ENCODE measurements around the gene C1QL3.

C1QL3 gene

DNA sequence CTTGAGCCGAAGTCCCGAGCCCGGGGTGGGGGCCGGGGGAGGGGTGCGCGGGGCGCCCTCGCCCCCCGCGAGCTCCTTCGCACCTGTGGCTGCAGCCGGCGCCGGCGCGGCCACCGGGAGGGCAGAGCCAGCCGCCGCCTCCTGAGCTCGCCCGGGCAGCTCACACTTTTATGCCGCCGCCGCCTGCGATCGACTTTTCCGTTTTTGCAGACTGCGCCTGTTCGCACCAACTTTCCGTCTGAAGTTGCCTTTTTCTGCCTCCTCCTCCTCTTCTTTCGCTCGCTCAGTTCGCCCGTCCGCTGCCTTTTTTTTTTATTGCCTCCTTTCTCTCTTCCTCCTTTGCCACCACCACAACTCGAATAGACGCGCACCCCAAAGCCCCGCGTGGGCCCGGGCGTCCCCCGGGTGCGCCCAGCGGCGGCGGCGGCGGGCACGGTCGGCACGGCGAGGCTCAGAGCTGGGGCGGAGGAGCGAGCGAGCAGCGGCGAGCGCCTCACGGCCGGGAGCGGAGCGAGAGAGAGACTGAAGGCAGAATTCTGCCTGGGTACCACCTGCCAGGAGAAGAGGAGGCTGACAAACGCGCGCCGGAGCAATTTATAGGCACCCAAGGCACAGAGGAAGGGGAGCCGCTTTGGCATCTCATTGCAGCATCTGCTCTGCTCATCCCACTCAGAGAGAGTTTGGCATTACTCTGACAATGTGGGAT is at the start of gene C1QL3:
Gene C1QL3, minus strand, starts transcription at position 569 of the 706 bp plus-strand sequence. CDS start 814 bp downstream, outside the sequence.
- no peak for DNase-seq

DNA sequence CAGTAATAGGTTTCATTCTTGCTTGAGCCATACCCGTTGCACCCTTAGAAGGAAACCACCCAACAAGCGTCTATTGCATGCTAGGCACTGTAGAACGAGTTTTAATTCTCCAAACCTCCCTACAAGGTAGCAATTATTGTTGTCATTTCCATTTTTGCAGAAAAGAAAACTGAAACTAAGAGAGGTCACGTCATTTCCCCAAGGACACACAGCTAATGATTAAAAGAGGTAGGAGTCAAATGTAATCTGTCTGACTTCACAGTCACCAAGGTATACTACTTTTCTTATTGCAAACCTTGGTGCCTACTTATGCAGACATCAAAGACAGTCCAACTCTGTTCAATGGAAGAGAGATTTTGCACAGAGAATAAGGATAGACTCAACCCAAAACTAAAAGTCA is 49.1 kb upstream of the C1QL3 start:
- no peak for DNase-seq

DNA sequence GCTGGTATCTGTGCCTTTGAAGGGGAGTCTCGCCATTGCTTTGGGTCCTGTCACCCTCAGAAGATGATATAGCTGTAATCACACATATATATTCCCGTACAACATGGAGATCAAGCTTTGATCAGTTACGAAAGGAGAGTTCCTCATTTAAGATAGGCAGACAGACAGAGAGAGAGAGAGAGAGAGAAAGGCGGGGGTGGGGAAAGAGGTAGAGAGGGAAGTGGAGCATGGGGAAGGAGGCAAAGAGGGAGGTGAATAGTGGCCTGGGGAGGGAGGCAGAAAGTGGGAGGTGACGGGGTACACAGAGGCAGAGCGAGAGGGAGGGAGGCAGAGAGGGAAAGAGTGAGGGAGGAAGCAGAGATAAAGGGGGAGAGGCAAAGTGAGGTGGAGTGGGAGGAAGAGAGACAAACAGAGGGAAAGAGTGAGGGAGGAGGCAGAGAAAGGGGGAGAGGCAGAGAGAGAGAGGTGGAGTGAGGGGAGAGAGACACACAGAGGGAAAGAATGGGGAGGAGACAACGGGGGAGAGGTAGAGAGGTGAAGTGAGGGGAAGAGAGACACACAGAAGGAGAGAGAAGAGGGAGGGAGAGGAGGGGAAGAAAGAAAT is 44.6 kb upstream of the C1QL3 start:
- DNase-seq, result no peak

DNA sequence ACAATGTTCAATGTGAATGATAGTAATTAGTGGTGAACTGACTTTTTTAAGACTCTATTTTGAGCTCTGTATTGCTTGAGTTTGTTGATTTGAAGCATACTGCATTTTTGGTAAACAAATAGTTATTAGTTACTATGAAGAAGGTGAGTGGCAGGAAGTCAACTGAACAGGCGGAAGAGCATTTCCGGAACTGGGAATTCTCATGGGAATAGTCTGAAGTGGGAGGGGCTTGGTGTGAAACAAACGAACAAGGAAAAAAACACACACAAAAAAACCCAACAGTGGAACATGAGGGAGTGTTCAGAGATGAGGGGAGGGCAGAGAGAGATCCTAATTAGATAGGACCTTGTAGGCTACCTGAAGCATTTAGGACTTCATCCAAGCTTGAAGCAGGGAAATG is 43.9 kb upstream of the C1QL3 start:
- no peak for DNase-seq

DNA sequence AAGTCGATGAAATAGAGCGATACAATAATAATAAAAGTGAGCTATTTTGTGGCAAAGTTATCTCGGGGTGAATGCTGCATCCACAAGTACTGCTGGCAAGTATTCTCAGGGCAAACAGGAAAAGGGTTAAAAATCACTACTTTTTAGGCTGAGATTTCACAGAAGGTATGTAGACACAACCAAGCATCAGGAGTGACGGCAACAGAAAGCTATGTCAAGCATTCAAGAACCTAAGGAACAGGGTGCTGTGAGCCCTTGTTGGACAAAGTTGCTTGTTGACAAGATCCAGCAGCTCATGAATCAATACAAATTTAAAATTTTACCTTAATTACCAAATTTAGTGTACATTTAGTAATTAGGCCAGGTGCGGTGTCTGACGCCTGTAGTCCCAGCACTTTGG is 41.2 kb upstream of the C1QL3 start:
- DNase-seq, result no peak

DNA sequence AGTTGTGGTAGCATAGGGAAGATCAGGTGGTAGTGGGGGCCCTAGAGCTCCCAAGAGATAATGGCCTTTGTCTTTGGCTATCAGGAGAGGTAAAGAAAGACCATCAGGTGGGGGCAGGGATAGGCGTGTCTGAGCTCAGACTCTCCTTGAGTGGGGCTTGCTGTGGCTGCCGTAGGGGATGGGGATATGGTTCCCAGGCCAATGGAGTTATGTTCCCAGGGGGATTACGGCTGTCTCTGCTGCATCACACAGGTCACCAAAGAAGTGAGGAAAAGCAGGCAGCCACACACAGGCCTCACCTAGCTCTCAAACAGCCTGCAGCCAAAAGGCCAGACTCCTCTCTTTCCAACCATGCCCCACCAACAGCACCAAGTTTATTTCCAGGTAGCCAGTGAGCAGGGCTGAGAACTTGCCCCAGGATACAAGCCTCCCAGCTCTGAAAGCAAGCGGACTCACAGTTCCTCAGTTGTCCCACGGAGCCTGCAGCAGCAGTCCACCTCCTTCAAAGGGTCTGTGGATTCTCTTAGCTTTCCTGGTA is 37.6 kb upstream of the C1QL3 start:
- DNase-seq, result no peak

DNA sequence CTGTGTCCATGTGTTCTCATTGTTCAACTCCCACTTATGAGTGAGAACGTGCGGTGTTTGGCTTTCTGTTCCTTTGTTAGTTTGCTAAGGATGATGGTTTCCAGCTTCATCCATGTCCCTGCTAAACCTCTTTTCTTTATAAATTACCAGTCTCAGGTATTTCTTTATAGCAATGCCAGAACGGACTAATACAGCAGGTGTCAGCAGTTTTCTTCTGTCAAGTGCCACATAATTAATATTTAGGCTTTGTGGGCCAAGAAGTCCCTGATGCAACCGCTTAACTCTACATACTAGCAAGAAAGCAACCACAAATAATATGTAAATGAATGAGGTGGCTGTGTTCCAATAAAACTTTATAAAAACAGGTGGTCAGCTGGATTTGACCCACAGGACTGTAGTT is 26.3 kb upstream of the C1QL3 start:
- no peak for DNase-seq

DNA sequence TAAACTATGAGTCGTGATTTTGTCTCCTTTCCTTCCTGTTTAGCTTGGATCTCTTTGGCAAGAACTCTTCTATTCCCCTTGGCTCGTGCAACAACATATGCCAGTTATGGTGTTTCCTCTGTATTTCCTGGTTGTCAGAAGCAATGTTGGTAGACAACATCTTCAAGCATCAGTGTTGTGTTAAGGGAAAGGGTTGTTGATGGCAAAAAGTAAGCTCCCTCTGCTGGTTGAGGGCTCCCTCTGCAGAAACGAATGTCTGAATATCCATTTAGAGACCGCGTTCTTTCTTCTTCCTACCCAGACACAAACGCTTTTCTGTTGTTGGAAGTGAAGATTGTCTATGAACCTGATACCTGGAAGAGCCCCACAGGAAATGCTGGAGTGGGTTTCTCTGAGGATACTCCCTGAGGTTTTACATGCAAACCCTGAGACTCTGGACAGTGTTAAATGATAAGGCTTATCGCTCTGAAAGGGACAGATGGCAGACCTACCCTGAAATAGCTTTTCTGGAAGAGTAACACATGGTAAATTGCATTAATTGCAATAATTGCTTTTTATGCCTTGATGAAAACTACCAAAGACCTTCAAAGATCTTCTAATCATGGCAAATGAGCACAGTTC is 23.5 kb upstream of the C1QL3 start:
- DNase-seq, result no peak

DNA sequence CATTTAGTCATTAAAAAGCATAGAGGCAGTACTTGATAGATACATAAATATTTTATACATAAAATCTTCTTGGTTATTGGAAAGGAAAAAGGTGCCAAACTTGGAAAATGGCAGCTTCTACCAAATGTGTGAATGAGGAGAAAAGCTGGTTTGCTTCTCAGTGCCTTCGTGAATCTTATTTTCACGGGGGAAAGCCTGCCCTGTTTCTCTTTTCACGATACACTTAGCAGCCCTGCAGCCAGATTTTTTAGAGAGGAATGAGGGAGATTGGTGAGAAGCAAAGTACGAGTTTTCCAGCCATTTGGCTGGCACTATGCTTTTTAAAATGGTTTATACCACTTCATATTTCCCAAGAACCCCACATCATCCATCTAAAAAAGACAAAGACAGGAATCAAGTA is 22.9 kb upstream of the C1QL3 start:
- no peak for DNase-seq

DNA sequence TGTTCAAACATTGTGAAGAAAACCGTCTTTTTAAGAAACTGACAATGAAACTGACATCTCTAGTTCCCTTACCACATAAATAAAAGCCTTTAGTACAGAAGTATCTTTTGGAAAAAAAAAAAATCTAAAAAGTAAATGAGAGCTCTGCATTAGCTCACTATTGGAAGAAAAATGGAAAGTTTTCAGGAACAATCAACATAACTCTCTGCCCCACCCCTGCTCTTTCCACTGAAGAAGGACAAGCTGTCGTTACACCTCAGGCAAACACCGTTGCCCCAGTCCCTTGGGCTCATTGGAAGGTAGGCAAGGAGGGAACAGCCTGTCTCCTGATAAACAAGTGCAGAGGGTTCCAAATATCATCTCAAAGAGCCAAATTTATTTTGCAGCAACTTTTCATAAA is 22.4 kb upstream of the C1QL3 start:
- no peak for DNase-seq

DNA sequence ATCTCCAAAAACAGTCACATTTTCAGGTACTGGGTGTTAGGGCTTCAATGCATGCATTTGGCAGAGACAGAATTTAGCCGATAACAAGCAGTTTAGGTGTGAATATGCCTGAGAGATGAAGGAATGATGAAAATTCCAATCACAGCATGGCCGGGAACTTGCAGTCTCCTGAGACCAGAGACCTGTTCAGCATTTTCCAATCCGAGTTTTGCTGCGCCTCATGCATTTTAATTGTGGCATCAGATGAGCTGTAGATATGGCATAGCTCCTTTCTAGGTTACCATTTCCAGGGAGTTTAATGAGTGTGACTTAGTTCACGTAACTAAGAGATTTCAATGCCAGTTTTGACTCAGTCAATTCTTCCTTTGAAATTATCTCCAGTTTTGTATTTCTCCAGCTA is 14.5 kb upstream of the C1QL3 start:
- DNase-seq, result no peak

DNA sequence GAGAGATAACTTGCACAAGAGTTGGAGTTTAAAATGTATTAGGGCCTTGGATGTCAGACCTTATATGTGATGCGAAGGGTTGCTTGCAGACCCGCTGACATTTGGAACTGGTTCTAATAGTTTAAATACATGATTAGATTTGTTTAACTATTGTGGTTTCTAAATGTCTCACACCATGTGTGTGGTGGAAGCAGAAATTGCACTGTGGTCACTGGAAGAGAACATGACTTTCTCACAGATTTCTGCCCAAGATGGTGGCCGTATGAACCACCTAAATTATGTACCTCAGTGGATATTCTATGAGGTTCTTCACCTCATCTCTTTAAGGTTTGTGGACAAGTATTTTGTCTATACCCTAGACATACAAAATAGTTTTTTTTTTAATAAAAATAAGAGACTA is 8.2 kb upstream of the C1QL3 start:
- no peak for DNase-seq

DNA sequence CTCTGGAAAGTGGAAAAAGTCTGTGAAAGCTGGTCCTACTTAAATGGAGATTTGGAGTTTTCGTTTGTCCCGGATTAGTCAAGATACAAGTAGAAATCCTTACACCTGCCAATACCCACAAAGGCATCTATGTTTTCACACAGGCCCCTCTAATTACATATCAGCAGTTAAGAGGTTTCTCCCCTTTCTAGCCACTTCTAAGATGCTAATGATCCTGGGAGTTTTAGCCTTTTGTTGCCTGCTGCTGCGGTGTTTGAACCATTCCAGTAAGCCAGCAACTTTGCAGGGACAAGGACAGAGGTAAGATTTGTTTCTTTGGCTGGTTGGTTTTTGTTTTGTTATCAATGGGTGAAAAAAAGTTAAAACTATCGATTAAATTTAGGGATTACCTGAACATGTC is 5.8 kb upstream of the C1QL3 start:
- DNase-seq, result no peak

DNA sequence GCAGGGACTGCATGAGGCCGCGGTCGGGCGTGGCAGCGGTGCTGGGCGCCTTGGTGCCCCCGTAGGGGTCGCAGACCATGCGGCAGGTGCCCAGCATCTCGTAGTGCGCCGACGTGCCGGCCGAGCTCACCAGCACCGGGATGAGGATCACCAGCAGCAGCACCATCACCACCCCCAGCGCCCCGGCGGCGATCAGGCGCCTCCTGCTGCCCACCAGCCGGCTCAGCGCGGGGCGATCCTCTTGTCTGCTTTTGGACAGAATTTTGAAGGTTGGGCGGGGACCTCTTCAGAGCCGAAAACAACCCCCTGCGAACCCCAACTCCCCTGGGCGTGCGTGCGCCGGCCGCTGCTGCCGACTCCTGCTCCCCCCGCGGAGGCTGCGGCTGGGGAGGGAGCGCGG is 779 bp downstream of the C1QL3 start:
- DNase-seq, result peak in 1 of 2 donors; percentile 3

DNA sequence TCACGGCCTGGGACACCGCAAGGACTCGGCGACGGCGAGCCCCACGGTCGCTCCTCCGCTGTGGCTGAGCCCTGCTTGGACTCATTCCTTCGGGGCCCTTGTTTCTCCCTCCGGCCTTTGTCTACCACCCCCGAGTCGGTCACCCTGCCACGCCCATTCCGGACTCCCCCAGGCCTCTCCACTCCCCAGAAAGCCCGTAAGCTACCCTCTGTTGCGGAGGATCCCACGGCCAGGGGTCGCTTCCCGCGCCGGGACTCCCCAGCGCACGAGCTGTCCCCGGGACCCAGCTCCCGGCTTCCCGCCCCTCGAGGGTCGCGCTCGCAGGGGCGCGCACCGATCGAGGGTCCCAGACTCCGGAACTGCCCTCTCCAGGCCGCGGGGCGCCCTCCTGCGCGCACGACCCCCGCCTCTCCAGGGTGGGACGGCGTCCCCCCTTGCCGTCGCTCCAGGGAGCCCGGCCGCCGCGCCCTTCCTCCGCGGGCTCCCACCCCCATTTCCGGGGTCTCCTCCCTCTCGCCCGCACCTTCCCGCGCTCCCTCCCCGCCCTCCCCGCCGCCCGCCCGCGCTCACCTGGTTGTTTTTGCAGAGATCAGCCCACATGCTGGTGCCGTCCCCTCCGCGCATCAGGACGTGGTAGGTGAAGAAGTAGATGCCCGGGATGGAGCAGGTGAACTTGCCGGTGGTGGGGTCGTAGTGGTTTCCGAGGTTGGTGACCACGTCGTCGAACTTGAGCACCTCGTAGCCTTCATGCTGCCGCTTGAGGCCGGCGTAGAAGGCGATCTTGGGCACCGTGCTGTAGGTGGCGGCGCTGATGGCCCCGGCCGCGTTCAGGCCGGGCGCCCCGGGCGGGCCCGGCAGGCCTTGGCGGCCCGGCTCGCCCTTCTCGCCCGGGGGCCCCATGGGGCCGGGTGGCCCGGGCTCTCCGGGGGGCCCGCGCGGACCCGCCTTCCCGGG is 1.5 kb downstream of the C1QL3 start:
- DNase-seq, result no peak

DNA sequence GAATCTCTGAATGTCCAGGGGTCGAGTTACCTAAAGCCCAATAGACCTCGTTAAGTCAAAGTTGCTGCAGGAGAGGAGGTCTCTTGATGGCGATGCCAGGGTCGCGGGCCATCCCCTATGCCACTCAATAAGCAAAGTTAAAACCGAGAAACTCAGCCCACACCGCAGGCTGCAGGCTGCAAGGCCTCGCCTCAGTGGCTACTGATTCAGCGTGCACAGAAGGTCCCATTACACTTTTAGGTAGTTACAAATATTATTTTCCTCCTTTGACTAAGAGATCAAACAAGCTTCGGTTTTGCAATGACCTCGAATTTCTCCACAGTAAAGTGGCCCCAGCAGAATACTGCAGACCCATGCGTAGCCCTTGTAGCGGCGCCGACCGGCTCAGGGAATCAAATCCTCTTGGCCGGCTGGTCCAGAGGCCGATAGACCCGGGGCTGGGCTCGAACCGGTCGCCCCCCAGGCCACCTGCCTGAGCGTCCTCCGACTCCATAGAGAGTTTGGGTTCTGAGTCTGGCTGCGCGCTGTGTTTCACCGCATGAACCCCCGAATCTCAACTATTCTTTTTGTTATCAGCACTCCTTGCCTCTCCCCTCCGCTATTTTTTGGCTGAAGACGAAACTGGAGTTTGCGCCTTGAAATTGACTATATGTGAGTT is 2.3 kb downstream of the C1QL3 start:
- no peak for DNase-seq

DNA sequence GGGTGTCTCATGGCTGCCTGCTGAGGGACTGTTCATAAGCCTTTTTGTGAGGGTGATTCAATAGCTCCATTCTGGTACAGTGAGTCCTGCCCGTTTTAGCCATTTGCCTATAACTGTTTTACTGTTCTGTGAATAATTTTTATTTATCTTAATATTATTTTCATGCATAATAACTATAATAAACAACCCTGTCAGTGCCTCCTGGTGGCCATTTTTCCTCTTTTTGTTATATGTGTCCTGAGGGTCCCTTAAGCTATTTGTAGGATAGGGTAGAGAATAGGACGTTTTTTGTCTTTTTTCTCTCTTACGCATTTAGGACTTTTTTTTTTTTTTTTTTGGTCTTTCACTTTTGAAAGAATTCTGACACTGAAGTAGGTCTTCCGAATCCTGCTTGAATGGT is 2.9 kb downstream of the C1QL3 start:
- no peak for DNase-seq

DNA sequence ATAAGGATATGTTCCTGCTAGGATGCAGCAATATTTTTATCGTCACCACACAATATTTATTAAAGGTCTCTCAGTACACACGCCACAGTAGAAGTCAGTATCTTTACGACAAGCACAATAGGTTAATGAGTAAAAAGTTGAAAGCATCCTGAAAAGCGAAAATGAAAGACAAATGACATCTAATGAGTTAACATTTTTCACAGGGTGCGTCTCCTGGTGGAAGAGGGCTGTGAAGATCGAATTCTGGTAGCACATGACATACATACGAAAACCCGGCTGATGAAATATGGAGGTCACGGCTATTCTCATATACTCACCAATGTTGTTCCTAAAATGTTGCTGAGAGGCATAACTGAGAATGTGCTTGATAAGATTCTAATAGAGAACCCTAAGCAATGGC is 10.8 kb downstream of the C1QL3 start:
- DNase-seq, result no peak

DNA sequence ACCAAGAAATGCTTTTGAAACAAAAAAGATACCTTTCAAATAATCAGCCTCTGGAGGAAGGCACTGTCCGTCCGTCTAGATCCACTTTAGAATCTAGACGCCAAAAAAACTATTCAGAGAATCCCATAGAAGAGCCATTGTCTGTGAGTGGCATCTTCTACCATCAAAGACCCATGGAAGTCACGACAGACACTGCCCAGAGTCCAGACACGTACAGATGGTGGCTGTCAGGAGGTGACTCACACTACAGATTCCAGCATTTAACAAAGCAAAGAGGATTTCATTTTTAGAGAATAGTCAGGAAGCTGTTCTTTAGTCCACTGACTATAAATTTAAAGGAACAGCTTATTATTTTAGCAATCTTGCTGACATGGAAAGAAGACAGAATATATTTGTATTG is 11.7 kb downstream of the C1QL3 start:
- DNase-seq, result no peak

DNA sequence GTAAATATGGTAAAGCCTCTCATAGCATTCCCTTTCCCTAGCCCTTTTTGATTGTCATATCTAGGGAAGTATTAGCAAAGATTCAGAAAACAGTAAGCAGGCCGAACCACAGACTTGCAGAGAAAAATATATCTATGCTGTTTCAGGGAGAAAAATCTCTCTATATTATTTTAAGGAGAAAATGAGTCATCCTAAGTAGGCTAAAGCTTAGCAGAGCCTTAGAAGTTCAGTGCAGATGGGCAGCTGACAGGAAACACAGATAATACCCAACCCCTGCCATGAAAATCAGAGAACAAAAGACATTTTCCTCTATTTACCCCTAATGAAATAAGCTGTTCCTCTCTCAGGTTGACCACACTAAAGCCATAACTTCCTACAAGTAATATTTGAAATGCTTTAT is 16.5 kb downstream of the C1QL3 start:
- DNase-seq, result no peak

DNA sequence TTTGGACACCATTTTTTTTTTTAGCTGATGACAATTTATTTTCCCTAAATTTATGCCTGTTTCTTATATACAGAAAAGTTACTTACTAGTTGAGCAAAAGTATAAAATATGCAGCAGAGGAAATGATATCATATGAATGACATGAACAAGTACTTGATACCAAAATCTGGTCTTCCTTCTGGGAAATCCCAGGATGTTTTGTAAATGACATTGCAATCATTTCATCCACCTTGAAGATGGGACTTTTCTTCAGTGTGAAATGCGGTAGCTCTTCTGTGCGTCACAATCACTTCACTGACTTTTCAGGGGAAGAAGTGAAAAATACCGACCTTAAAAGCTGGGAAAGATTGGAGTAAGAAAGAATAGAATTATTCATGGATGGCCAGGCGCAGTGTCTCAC is 23.8 kb downstream of the C1QL3 start:
- no peak for DNase-seq

DNA sequence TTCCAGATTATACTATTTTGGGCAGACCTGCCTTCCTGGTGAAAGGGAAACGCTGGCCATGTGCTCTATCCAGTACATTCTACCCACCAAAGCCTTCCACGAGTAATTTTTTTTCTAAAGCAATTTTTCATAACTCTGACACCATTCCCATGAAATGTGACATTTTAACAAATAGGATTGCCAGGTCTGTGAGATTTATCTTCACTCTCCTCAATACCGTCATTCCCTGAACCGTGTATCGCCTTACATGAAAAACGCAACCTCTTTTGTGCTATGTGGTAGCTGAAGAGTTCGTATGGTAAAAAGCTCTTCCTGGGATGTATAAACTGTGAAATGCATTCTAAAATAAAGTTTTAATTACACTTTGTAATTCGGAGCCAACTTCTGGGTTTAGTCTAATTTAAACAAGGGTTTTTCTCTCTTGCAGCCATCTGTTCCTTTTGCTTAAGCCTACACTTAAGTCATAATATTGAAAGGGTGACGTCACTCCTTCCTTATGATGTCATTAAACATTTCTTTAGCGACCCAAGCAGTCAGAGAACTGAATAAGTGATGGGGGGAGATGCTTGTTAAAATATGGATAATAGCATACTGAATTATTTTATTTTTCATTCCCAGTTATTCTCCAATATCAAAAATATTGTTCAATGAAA is 27.7 kb downstream of the C1QL3 start:
- no peak for DNase-seq

All from activated CD4-positive, alpha-beta T cell treated with anti-CD3 and anti-CD28 coated beads for 4 hours (primary cell).